ENCODE results near the gene SCNN1A.

- TF ChIP-seq CTCF (IDR thresholded peaks at IDR 0.05) (no peak), POLR2A (IDR thresholded peaks at IDR 0.05) (no peak), EP300 (IDR thresholded peaks at IDR 0.05) (no peak), POLR2AphosphoS5 (IDR thresholded peaks at IDR 0.05) (no peak)
Measured at GRCh38 chr12:6354495-6355393, 20.6 kb downstream of the SCNN1A start.

Data from upper lobe of left lung (tissue), 4 donors.